MM.1S (cell line): ENCODE data around the gene SEMA6B.
"Not testable (repeated sequence)": the region's sequence is repeated elsewhere in the genome, so short reads cannot be mapped to it uniquely, and the experiment has no call there.

ENCODE experiments used
- DNase-seq: peaks from one replicate; pipeline ENCODE4 v3.0.0-alpha.2; 2015
- H2AFZ ChIP-seq: fragments of 300-600 bp; sonication (generic); 2 replicates; pipeline ENCODE4 v1.6.0; 2016; ENCODE audit warnings: antibody characterized with exemption, low read length
- H3F3A ChIP-seq: fragments of 300-600 bp; sonication (generic); 2 replicates; pipeline ENCODE4 v1.6.1; 2016; ENCODE audit warnings: mild to moderate bottlenecking, antibody characterized with exemption, low read length, moderate library complexity, mixed read lengths; ENCODE audit not compliant: insufficient read depth
- H3K27ac ChIP-seq: fragments of 300-600 bp; sonication (generic); 2 replicates; pipeline ENCODE4 v1.5.1; 2016; ENCODE audit warnings: mild to moderate bottlenecking, low read length
- H3K27me3 ChIP-seq: fragments of 300-600 bp; sonication (generic); replicated peaks from 2 replicates; pipeline ENCODE4 v1.6.0; 2016; ENCODE audit warnings: low read length; ENCODE audit not compliant: insufficient read depth
- H3K36me3 ChIP-seq: fragments of 300-600 bp; sonication (generic); replicated peaks from 2 replicates; pipeline ENCODE4 v1.6.1; 2016; ENCODE audit warnings: mild to moderate bottlenecking, low read length, mixed read lengths; ENCODE audit not compliant: insufficient read depth
- H3K4me1 ChIP-seq: fragments of 300-600 bp; sonication (generic); 2 replicates; pipeline ENCODE4 v1.6.1; 2016; ENCODE audit warnings: low read length, mixed read lengths
- H3K4me2 ChIP-seq: fragments of 300-600 bp; sonication (generic); 2 replicates; pipeline ENCODE4 v1.6.0; 2016; ENCODE audit warnings: low read depth, low read length
- H3K4me3 ChIP-seq: fragments of 300-600 bp; sonication (generic); 2 replicates; pipeline ENCODE4 v1.5.1; 2016; ENCODE audit warnings: low read length, mixed read lengths
- H3K79me2 ChIP-seq: fragments of 300-600 bp; sonication (generic); 2 replicates; pipeline ENCODE4 v1.6.1; 2016; ENCODE audit warnings: mixed run types, low read length, mixed read lengths
- H3K9ac ChIP-seq: fragments of 300-600 bp; sonication (generic); 2 replicates; pipeline ENCODE4 v1.6.1; 2016; ENCODE audit warnings: low read length, mixed read lengths
- H3K9me2 ChIP-seq: fragments of 300-600 bp; sonication (generic); replicated peaks from 2 replicates; pipeline ENCODE4 v1.6.1; 2016; ENCODE audit warnings: mild to moderate bottlenecking, low read length, mixed read lengths; ENCODE audit not compliant: insufficient read depth
- H3K9me3 ChIP-seq: fragments of 300-600 bp; sonication (generic); replicated peaks from 2 replicates; pipeline ENCODE4 v1.6.1; 2016; ENCODE audit warnings: mild to moderate bottlenecking, low read length, mixed read lengths; ENCODE audit not compliant: insufficient read depth
- H4K20me1 ChIP-seq: fragments of 300-600 bp; sonication (generic); 2 replicates; pipeline ENCODE4 v1.6.1; 2016; ENCODE audit warnings: mild to moderate bottlenecking, low read length, moderate library complexity, mixed read lengths; ENCODE audit not compliant: insufficient read depth
- EZH2 ChIP-seq: fragments of 300-600 bp; sonication (generic); optimal IDR thresholded peaks from 2 replicates; pipeline ENCODE3; 2017; ENCODE audit warnings: low read depth, mild to moderate bottlenecking, antibody characterized with exemption, low read length, mixed read lengths
- EZH2phosphoT487 ChIP-seq: fragments of 300-600 bp; sonication (generic); IDR thresholded peaks from 2 replicates; pipeline ENCODE4 v1.6.1; 2018; ENCODE audit warnings: antibody characterized with exemption, low read length
- TF ChIP-seq, protein P1 (sequence below): fragments of 300-600 bp; sonication (generic); IDR thresholded peaks from 2 replicates; pipeline ENCODE4 v1.5.1; 2016; ENCODE audit warnings: antibody characterized with exemption, low read length, mixed read lengths

The SEMA6B gene

DNA sequence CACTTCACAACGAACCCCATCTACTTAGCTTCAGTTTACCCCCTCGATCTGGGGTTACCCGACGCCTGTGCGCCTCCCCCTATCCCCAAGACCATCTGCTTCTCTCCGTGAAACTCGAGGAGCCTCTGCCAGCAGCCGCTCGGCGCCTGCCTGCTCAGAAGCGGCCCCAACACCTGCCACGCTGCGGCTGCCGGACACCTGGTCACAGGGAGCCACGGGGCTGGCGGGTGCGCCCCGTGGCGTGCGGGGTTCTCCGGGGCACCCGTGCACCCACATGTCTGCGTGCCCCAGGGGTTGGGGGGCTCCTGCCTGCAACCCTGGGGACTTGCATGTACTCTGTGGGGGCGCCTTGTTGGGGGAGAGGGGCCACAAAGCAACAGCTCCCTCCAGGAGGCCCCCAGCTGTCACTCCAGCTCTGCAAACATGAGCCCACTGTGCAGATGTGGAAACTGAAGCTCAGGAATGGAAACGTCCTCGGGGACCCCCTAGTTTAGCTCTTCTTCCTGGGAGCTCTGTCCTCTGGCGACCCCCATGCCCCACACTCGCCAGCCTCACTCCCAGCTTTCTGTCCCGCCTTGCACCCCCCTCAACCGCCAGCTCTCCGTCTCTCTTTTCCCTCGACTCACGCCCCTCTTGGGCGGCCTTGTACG lies 7.0 kb upstream of the SEMA6B start:
- no peaks in the 10 kb centered on the region for H3K9me3 ChIP-seq
- no peak overlapping the region for H3K4me3 ChIP-seq
- H3K9ac ChIP-seq: no peak overlapping the region
- no peak overlapping the region for H3K27ac ChIP-seq
- no peak for DNase-seq
- H3K27me3 ChIP-seq: peaks cover 79% of the 10 kb centered on the region
- H3K4me2 ChIP-seq: no peak overlapping the region
- H3K4me1 ChIP-seq: no peaks in the 10 kb centered on the region
- no peaks in the 10 kb centered on the region for H3K79me2 ChIP-seq
- no peaks in the 10 kb centered on the region for H3K36me3 ChIP-seq
- H3K9me2 ChIP-seq: no peaks in the 10 kb centered on the region
- no peaks in the 10 kb centered on the region for H4K20me1 ChIP-seq
- no peaks in the 10 kb centered on the region for H3F3A ChIP-seq
- TF ChIP-seq EZH2phosphoT487: no peak
- TF ChIP-seq, protein P1, sequence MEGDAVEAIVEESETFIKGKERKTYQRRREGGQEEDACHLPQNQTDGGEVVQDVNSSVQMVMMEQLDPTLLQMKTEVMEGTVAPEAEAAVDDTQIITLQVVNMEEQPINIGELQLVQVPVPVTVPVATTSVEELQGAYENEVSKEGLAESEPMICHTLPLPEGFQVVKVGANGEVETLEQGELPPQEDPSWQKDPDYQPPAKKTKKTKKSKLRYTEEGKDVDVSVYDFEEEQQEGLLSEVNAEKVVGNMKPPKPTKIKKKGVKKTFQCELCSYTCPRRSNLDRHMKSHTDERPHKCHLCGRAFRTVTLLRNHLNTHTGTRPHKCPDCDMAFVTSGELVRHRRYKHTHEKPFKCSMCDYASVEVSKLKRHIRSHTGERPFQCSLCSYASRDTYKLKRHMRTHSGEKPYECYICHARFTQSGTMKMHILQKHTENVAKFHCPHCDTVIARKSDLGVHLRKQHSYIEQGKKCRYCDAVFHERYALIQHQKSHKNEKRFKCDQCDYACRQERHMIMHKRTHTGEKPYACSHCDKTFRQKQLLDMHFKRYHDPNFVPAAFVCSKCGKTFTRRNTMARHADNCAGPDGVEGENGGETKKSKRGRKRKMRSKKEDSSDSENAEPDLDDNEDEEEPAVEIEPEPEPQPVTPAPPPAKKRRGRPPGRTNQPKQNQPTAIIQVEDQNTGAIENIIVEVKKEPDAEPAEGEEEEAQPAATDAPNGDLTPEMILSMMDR: no peak
- no peak for TF ChIP-seq EZH2
- H2AFZ ChIP-seq: no peak overlapping the region

DNA sequence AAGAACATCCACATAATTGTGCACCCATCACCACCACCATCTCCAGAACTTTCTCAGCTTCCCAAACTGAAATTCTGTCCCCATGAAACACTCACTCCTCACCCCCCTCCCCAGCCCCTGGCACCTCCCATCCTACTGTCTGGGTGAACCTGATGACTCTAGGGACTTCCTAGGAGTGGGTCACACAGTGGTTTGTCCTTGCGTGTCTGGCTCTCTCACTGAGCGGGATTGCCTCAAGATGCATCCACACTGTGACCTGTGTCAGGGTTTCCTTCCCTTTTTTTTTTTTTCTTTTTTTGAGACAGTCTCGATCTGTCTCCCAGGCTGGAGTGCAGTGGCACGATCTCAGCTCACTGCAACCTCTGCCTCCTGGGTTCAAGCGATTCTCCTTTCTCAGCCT lies 4.1 kb upstream of the SEMA6B start:
- DNase-seq, H3F3A ChIP-seq: not testable (repeated sequence)

DNA sequence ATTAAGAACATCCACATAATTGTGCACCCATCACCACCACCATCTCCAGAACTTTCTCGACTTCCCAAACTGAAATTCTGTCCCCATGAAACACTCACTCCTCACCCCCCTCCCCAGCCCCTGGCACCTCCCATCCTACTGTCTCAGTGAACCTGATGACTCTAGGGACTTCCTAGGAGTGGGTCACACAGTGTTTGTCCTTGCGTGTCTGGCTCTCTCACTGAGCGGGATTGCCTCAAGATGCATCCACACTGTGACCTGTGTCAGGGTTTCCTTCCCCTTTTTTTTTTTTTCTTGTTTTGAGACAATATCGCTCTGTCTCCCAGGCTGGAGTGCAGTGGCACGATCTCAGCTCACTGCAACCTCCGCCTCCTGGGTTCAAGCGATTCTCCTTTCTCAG lies 2.6 kb upstream of the SEMA6B start:
- H3F3A ChIP-seq, H3K9me3 ChIP-seq, H3K4me1 ChIP-seq, H3K27ac ChIP-seq, H3K4me2 ChIP-seq, H3K9ac ChIP-seq, H3K79me2 ChIP-seq, H3K9me2 ChIP-seq, H3K36me3 ChIP-seq, H2AFZ ChIP-seq, DNase-seq, H4K20me1 ChIP-seq, H3K4me3 ChIP-seq: not testable (repeated sequence)
- peaks cover 64% of the 10 kb centered on the region for H3K27me3 ChIP-seq

More for the DNA sequence above, 4.1 kb upstream of the SEMA6B start:
- not testable (repeated sequence) for H2AFZ ChIP-seq, H3K4me1 ChIP-seq, H3K36me3 ChIP-seq, H3K9ac ChIP-seq, H3K9me2 ChIP-seq, H3K27ac ChIP-seq, H3K4me3 ChIP-seq, H4K20me1 ChIP-seq, H3K9me3 ChIP-seq, H3K79me2 ChIP-seq, H3K4me2 ChIP-seq
- peaks cover 79% of the 10 kb centered on the region for H3K27me3 ChIP-seq

DNA sequence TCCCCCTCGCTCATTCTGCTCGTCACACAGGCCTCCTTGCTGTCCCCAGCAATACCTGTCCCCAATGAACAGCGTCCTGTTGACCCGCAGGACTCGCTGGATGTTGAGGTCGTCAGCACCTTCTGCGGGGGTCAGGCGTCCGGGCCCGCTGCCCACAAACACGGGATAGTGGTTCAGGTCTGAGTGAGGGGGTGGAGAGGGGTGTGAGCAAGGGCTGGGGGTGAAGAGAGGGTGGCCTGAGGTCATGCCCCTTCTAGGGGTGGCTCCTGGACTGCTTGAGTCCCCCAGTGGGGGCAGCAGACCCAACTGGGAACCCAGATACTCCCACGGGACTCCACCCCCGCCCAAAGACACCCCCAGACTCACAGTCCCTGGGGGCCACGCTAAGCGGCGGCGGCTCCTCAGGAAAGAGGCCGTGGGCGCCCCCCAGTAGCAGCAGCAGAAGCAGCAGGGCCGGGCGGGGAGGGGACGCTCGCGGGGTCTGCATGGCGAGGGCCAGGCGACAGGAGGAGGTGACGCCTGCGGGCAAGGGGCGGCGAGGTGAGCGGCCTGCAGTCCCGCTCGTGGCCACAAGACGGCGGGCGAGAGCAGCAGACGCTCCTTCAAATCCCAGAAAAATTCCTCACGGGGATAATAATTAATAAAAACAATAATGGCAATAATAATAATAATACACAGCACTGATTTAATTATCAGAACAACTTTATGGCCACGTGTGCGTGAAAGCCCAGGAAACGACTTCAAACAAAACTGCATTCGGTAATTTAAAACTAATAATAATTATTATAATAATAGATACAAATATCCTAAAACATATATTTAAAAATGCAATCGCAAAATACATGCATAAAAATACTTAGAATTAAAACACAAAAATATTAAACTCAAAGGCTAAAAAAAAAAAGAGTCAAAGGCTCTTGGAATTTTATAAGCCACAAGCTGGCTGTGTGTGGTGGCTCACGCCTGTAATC lies 1.2 kb downstream of the SEMA6B start:
- Histone ChIP-seq H3K4me1 (no peaks in the 10 kb centered on the region), H3F3A (no peaks in the 10 kb centered on the region), H4K20me1 (no peaks in the 10 kb centered on the region), H3K9ac (no peak overlapping the region), H3K27me3 (peaks cover 48% of the 10 kb centered on the region), H3K36me3 (no peaks in the 10 kb centered on the region), H3K4me3 (no peak overlapping the region), H3K9me3 (no peaks in the 10 kb centered on the region), H3K9me2 (no peaks in the 10 kb centered on the region), H3K27ac (no peak overlapping the region), H3K4me2 (no peak overlapping the region), H2AFZ (0 out of 2 replicates have a peak overlapping the region, but pooled peaks have one; percentile 26), H3K79me2 (no peaks in the 10 kb centered on the region)
- no peak for TF ChIP-seq EZH2phosphoT487
- TF ChIP-seq, protein P1: peak; percentile 92
- TF ChIP-seq EZH2: no peak
- peak; percentile 34 for DNase-seq
